ENCODE data around the gene OTUB2.

GRCh38 chr14:94003397-94003796, 22.7 kb upstream of the OTUB2 start:
- TF ChIP-seq CTCF (IDR thresholded peaks at IDR 0.05) (no peak), TCF7L2 (IDR thresholded peaks at IDR 0.05; ENCODE audit: low read depth, low read length) (no peak)
